Measurements from ENCODE around the gene SAA4.

DNA sequence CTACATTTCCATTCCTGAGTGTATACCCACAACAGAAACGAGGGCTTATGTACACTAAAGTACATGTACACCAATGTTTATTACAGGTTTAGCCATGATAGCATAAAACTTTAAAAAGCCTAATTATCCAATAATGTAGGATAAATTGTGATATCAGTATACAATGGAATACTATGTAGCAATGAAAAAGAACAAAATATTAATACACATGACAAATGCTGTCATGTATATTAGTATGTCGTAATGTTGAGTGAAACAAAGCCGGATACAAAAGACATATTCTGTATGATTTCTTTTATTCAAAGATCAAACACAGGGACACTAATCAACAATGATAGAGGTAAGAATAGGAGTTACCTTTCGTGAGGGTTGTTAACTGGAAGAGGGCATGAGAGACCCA, 2.7 kb downstream of the SAA4 start:
- TF ChIP-seq, protein P1, sequence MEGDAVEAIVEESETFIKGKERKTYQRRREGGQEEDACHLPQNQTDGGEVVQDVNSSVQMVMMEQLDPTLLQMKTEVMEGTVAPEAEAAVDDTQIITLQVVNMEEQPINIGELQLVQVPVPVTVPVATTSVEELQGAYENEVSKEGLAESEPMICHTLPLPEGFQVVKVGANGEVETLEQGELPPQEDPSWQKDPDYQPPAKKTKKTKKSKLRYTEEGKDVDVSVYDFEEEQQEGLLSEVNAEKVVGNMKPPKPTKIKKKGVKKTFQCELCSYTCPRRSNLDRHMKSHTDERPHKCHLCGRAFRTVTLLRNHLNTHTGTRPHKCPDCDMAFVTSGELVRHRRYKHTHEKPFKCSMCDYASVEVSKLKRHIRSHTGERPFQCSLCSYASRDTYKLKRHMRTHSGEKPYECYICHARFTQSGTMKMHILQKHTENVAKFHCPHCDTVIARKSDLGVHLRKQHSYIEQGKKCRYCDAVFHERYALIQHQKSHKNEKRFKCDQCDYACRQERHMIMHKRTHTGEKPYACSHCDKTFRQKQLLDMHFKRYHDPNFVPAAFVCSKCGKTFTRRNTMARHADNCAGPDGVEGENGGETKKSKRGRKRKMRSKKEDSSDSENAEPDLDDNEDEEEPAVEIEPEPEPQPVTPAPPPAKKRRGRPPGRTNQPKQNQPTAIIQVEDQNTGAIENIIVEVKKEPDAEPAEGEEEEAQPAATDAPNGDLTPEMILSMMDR (conservative IDR thresholded peaks at IDR 0.05), result no peak
- no peak for TF ChIP-seq EZH2 (IDR thresholded peaks at IDR 0.05; ENCODE audit: low read depth)
